WERI-Rb-1 (cell line): ENCODE results near the gene RGS13.

Source experiments
- DNase-seq: peaks from one replicate; pipeline ENCODE4 v3.0.0-alpha.2; 2020
- H3K27ac ChIP-seq: fragments of 250-450 bp; sonication (Bioruptor Pico); 2 replicates; pipeline ENCODE4 v1.5.1; 2020; ENCODE audit warnings: mild to moderate bottlenecking, moderate library complexity
- H3K27me3 ChIP-seq: fragments of 250-450 bp; sonication (Bioruptor Pico); 2 replicates; pipeline ENCODE4 v1.5.1; 2021; ENCODE audit warnings: mild to moderate bottlenecking, low read depth, moderate library complexity; ENCODE audit not compliant: insufficient read depth, severe bottlenecking
- H3K36me3 ChIP-seq: fragments of 250-450 bp; sonication (Bioruptor Pico); 2 replicates; pipeline ENCODE4 v1.5.1; 2020; ENCODE audit warnings: mild to moderate bottlenecking, moderate library complexity
- H3K4me3 ChIP-seq: 2 replicates; pipeline ENCODE4 v1.5.1; 2011; ENCODE audit warnings: low read depth, mild to moderate bottlenecking, control low read depth, low read length
- H3K9me3 ChIP-seq: fragments of 250-450 bp; sonication (Bioruptor Pico); 2 replicates; pipeline ENCODE4 v1.5.1; 2021; ENCODE audit warnings: mild to moderate bottlenecking, moderate library complexity; ENCODE audit not compliant: severe bottlenecking
- CTCF ChIP-seq: IDR thresholded peaks from 2 replicates; pipeline ENCODE4 v1.5.1; 2011; ENCODE audit warnings: low read depth, mild to moderate bottlenecking, control low read depth, inconsistent platforms, low read length

Gene RGS13

DNA sequence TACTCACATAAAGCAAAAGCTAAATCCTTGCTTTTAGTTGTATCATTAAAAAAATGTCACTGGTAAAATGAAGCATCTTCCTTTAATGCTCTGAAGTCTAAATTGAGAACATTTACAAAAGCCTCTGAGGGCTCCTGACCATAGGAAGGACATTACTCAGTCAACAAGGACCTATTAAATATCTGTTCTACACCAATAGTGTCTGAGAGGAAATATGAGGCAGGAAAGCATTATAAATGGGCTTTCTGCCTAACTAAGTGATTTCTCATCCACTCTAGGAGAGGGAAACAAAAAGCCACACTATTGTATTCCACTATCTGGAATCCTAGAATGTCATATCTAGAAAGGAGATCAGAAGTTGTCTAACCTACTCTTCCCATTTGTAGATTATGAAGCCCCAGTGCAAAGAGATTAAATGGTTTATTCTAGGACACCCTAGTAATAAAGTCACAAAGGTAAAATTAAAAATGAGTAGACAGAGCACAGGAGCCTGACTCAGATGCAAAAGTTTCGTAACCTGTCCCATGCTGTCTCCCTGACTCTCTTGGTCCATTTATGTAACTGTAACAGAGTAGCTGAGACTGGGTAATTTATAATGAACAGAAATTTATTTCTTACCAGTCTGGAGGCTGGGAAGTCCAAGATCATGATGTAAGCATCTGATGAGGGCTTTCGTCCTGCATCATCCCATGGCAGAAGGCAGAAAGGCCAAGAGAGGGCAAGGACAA, 42.8 kb upstream of the RGS13 start:
- DNase-seq = no peak
- Histone ChIP-seq H3K36me3 (no peaks in the 10 kb centered on the region), H3K27ac (no peak overlapping the region), H3K4me3 (no peak overlapping the region), H3K27me3 (no peaks in the 10 kb centered on the region), H3K9me3 (no peaks in the 10 kb centered on the region)
- TF ChIP-seq CTCF = no peak

- H3K27me3 ChIP-seq = no peaks in the 10 kb centered on the region
- DNase-seq = no peak
- no peaks in the 10 kb centered on the region for H3K9me3 ChIP-seq
- H3K4me3 ChIP-seq = no peak overlapping the region
- TF ChIP-seq CTCF = no peak
- no peak overlapping the region for H3K27ac ChIP-seq
- no peaks in the 10 kb centered on the region for H3K36me3 ChIP-seq
Observed at GRCh38 chr1:192595299-192595698, 40.6 kb upstream of the RGS13 start.

GRCh38 chr1:192598589-192598988, 37.4 kb upstream of the RGS13 start:
- Histone ChIP-seq H3K4me3 (no peak overlapping the region), H3K27ac (no peak overlapping the region), H3K27me3 (no peaks in the 10 kb centered on the region), H3K36me3 (no peaks in the 10 kb centered on the region), H3K9me3 (no peaks in the 10 kb centered on the region)
- DNase-seq = no peak
- no peak for TF ChIP-seq CTCF

- no peak for DNase-seq
- Histone ChIP-seq H3K4me3 (no peak overlapping the region), H3K9me3 (no peaks in the 10 kb centered on the region), H3K27me3 (no peaks in the 10 kb centered on the region), H3K36me3 (no peaks in the 10 kb centered on the region), H3K27ac (no peak overlapping the region)
- TF ChIP-seq CTCF = no peak
Observed at GRCh38 chr1:192600275-192600674, 35.7 kb upstream of the RGS13 start.

DNA sequence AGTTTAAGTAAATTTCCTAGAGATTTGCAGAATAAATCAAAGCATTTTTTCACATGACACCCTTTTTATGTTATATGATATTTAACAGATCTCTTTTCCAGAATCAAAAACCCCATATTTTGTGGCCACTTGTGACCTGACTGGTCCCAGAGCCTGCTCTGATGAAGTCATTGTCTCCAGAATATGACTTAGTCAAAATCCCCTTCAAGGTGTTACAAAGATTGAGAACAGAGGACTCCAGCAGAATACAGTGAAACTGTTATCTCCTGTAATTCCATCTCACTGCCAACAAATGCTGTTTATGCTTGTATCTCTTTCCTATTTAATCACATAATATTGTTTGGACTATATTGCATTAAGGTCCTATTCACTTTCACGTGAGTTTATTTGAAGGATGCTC, 34.8 kb upstream of the RGS13 start:
- Histone ChIP-seq H3K27me3 (no peaks in the 10 kb centered on the region), H3K36me3 (no peaks in the 10 kb centered on the region), H3K9me3 (no peaks in the 10 kb centered on the region), H3K4me3 (no peak overlapping the region), H3K27ac (no peak overlapping the region)
- no peak for TF ChIP-seq CTCF
- DNase-seq = no peak

DNA sequence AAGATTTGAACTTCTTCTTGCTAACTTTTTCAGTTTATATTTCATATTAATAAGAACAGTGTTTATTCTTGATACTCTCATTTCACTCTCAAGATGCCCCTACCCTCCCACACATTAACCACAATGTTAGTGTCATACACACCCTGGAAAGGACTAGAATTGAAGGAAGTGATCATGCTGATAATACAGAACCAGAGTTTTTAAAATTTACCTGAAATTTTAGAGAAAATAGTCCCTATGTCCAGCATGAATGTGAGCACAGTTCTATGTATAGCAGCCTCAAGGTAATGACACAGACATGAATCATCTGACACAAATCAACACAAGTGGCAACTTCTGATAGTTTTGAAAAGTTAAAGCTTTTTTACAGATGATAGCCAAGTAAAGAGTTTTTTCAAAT, 34.4 kb upstream of the RGS13 start:
- TF ChIP-seq CTCF = no peak
- H3K36me3 ChIP-seq = no peaks in the 10 kb centered on the region
- no peaks in the 10 kb centered on the region for H3K27me3 ChIP-seq
- no peak overlapping the region for H3K27ac ChIP-seq
- H3K4me3 ChIP-seq = no peak overlapping the region
- no peak for DNase-seq
- no peaks in the 10 kb centered on the region for H3K9me3 ChIP-seq
